Hepatic stellate cell (primary cell): ENCODE data around the gene NNMT.
"Not testable (repeated sequence)": the region's sequence is repeated elsewhere in the genome, so short reads cannot be mapped to it uniquely, and the experiment has no call there.

ENCODE experiments used
- DNase-seq: peaks from one replicate; pipeline ENCODE4 v3.0.0; 2011; ENCODE audit warnings: low spot score

Gene NNMT

GRCh38 chr11:114310095-114310494, 13.9 kb downstream of the NNMT start:
- no peak for DNase-seq

- no peak for DNase-seq
These were observed 15.7 kb downstream of the NNMT start for GRCh38 chr11:114311946-114312345.

GRCh38 chr11:114314096-114314495, 17.9 kb downstream of the NNMT start:
- no peak for DNase-seq

- no peak for DNase-seq
These were observed 19.7 kb downstream of the NNMT start for GRCh38 chr11:114315749-114316368.

GRCh38 chr11:114316980-114317786, 21.0 kb downstream of the NNMT start:
- DNase-seq = no peak

GRCh38 chr11:114317787-114318137, 21.6 kb downstream of the NNMT start:
- DNase-seq = no peak

- no peak for DNase-seq
These were observed 22.2 kb downstream of the NNMT start for GRCh38 chr11:114318361-114318760.

- DNase-seq = no peak
These were observed 23.6 kb downstream of the NNMT start for GRCh38 chr11:114319716-114320328.

- peak; percentile 38 for DNase-seq
These were observed 25.5 kb downstream of the NNMT start for GRCh38 chr11:114321621-114322257.

GRCh38 chr11:114322934-114323333, 26.7 kb downstream of the NNMT start:
- DNase-seq = no peak

- DNase-seq = no peak
These were observed 30.0 kb downstream of the NNMT start for GRCh38 chr11:114326151-114326550.

GRCh38 chr11:114326776-114327175, 30.6 kb downstream of the NNMT start:
- no peak for DNase-seq

- no peak for DNase-seq
These were observed 34.2 kb downstream of the NNMT start for GRCh38 chr11:114330373-114330772.

- no peak for DNase-seq
These were observed 44.3 kb downstream of the NNMT start for GRCh38 chr11:114340311-114341131.

- DNase-seq = not testable (repeated sequence)
These were observed 45.5 kb downstream of the NNMT start for GRCh38 chr11:114341667-114342066.

- no peak for DNase-seq
These were observed 46.3 kb downstream of the NNMT start for GRCh38 chr11:114342476-114342875.

- no peak for DNase-seq
These were observed 46.8 kb downstream of the NNMT start for GRCh38 chr11:114343020-114343419.

- DNase-seq = no peak
These were observed 47.3 kb downstream of the NNMT start for GRCh38 chr11:114343493-114343892.

- no peak for DNase-seq
These were observed 48.3 kb downstream of the NNMT start for GRCh38 chr11:114344494-114344893.

GRCh38 chr11:114345575-114346222, 49.5 kb downstream of the NNMT start:
- no peak for DNase-seq

GRCh38 chr11:114346709-114347141, 50.5 kb downstream of the NNMT start:
- DNase-seq = no peak
